Osteoblast (primary cell): ENCODE data around the gene RNF224. TPM values are rescaled to one million over a fixed set of nuclear protein-coding genes. Genes with fewer than 3 reads are reported as not detected.

ENCODE experiments used
- DNase-seq: peaks from one replicate; pipeline ENCODE4 v3.0.0; 2011; ENCODE audit warnings: low spot score, mixed read lengths; ENCODE audit not compliant: insufficient read length; ENCODE audit errors: missing footprints
- H2AFZ ChIP-seq: 2 replicates; pipeline ENCODE4 v1.6.0; 2011; ENCODE audit warnings: mild to moderate bottlenecking, low read length
- H3K27ac ChIP-seq: 2 replicates; pipeline ENCODE4 v1.5.1; 2011; ENCODE audit warnings: mild to moderate bottlenecking, low read depth, low read length, moderate library complexity
- H3K27me3 ChIP-seq: 2 replicates; pipeline ENCODE4 v1.6.0; 2012; ENCODE audit warnings: mild to moderate bottlenecking, control low read depth, inconsistent platforms, low read length, moderate library complexity; ENCODE audit not compliant: insufficient read depth
- H3K36me3 ChIP-seq: 2 replicates; pipeline ENCODE4 v1.5.1; 2011; ENCODE audit warnings: mild to moderate bottlenecking, low read length, control low read depth, moderate library complexity; ENCODE audit not compliant: insufficient read depth
- H3K4me1 ChIP-seq: 2 replicates; pipeline ENCODE4 v1.5.1; 2011; ENCODE audit warnings: mild to moderate bottlenecking, low read length, control low read depth, moderate library complexity; ENCODE audit not compliant: insufficient read depth
- H3K4me2 ChIP-seq: 2 replicates; pipeline ENCODE4 v1.6.0; 2011; ENCODE audit warnings: mild to moderate bottlenecking, low read length; ENCODE audit not compliant: insufficient read depth
- H3K4me3 ChIP-seq: fragments of 200-600 bp; sonication (generic); 3 replicates; pipeline ENCODE4 v1.5.1; 2012; ENCODE audit warnings: mild to moderate bottlenecking, low read length, inconsistent platforms; ENCODE audit not compliant: insufficient read depth
- H3K79me2 ChIP-seq: 2 replicates; pipeline ENCODE4 v1.6.0; 2012; ENCODE audit warnings: mild to moderate bottlenecking, low read length, control low read depth, inconsistent platforms; ENCODE audit not compliant: insufficient read depth
- H3K9me3 ChIP-seq: 2 replicates; pipeline ENCODE4 v1.5.1; 2011; ENCODE audit warnings: low read depth, low read length, control low read depth
- H4K20me1 ChIP-seq: 2 replicates; pipeline ENCODE4 v1.6.0; 2012; ENCODE audit warnings: mild to moderate bottlenecking, low read length, control low read depth; ENCODE audit not compliant: insufficient read depth
- total RNA-seq: library from RNA; depleted of rRNA; stranded (reverse); fragments of >200 nt; gene quantifications from 2 replicates; pipeline ENCODE4 v1.2.3, GENCODE V29; 2012
- TF ChIP-seq, protein P1 (sequence below): IDR thresholded peaks from 2 replicates; pipeline ENCODE4 v1.5.1; 2011; ENCODE audit warnings: mild to moderate bottlenecking, low read depth, low read length, moderate library complexity; ENCODE audit errors: extremely low read depth

Gene RNF224
- total RNA-seq, 1 donor: under 0.01 TPM

DNA sequence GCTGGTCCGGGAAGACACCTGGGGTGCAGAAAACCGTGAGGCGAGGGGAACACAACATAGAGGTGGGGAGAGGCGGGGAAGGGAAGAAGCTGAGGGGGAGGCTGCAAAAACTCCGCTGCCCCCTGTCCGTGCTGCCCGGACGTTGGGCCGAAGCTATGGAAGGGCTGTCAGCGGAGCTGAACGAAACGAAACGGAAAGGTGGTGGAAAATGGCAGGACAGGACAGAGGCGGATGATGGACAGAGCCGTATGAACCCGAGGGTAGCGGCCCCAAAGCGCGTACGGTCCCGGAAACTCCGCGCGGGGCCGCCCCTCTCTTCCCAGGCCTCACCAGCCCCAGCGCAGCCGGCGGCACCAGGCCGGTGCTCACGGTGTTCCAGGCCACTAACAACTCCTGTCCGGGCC is 39.2 kb upstream of the RNF224 start:
- H3K79me2 ChIP-seq: peaks cover 65% of the 10 kb centered on the region
- peaks cover 23% of the 10 kb centered on the region for H3K4me1 ChIP-seq
- TF ChIP-seq, protein P1, sequence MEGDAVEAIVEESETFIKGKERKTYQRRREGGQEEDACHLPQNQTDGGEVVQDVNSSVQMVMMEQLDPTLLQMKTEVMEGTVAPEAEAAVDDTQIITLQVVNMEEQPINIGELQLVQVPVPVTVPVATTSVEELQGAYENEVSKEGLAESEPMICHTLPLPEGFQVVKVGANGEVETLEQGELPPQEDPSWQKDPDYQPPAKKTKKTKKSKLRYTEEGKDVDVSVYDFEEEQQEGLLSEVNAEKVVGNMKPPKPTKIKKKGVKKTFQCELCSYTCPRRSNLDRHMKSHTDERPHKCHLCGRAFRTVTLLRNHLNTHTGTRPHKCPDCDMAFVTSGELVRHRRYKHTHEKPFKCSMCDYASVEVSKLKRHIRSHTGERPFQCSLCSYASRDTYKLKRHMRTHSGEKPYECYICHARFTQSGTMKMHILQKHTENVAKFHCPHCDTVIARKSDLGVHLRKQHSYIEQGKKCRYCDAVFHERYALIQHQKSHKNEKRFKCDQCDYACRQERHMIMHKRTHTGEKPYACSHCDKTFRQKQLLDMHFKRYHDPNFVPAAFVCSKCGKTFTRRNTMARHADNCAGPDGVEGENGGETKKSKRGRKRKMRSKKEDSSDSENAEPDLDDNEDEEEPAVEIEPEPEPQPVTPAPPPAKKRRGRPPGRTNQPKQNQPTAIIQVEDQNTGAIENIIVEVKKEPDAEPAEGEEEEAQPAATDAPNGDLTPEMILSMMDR: no peak
- H4K20me1 ChIP-seq: peaks cover 26% of the 10 kb centered on the region
- H3K4me3 ChIP-seq: peak overlapping the region; percentile 97
- peaks cover 30% of the 10 kb centered on the region for H3K36me3 ChIP-seq
- H3K9me3 ChIP-seq: no peaks in the 10 kb centered on the region
- no peaks in the 10 kb centered on the region for H3K27me3 ChIP-seq
- H2AFZ ChIP-seq: peak overlapping the region; percentile 94
- peak overlapping the region; percentile 88 for H3K27ac ChIP-seq
- H3K4me2 ChIP-seq: peak overlapping the region; percentile 93
- no peak for DNase-seq

DNA sequence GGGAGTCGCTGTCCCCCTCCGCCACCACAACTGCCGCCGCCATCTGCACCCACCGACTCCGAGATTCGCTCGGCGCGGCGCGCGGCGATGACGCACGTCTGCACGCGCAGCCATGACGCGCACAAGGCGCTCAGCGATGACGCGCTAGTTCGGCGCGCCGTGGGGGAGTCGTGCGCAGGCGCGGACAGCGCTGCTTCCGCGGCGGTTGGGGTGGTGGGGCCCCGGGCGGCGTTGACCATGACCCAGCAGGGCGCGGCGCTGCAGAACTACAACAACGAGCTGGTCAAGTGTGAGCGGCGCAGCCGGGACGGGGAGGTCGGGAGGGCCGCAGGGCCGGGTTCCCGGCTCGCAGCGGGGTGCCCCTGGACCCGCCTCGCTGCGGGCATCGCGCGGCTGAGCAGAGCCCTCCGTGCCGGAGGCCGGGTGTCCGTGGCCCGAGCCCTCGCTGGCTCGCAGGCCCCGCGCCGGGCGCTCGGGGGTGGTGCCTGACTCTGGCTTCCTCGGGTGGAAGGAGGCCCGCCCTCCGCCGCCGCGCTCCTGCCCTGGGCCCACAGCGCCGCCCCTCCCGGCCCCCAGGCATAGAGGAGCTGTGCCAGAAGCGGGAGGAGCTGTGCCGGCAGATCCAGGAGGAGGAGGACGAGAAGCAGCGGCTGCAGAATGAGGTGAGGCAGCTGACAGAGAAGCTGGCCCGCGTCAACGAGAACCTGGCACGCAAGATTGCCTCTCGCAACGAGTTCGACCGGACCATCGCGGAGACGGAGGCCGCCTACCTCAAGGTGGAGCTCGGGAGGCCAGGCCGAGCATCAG is 38.6 kb upstream of the RNF224 start, which contains the start of the genes ANAPC2 and SSNA1:
Gene ANAPC2 (minus strand): TSS at position 71 of the 807 bp plus-strand sequence. CDS start 28 bp downstream, at position 43.
Gene SSNA1 (plus strand): TSS at position 187 of the 807 bp plus-strand sequence. CDS start 51 bp downstream, at position 238.
- peaks cover 32% of the 10 kb centered on the region for H4K20me1 ChIP-seq
- TF ChIP-seq, protein P1: peak; percentile 46
- H3K36me3 ChIP-seq: peaks cover 24% of the 10 kb centered on the region

DNA sequence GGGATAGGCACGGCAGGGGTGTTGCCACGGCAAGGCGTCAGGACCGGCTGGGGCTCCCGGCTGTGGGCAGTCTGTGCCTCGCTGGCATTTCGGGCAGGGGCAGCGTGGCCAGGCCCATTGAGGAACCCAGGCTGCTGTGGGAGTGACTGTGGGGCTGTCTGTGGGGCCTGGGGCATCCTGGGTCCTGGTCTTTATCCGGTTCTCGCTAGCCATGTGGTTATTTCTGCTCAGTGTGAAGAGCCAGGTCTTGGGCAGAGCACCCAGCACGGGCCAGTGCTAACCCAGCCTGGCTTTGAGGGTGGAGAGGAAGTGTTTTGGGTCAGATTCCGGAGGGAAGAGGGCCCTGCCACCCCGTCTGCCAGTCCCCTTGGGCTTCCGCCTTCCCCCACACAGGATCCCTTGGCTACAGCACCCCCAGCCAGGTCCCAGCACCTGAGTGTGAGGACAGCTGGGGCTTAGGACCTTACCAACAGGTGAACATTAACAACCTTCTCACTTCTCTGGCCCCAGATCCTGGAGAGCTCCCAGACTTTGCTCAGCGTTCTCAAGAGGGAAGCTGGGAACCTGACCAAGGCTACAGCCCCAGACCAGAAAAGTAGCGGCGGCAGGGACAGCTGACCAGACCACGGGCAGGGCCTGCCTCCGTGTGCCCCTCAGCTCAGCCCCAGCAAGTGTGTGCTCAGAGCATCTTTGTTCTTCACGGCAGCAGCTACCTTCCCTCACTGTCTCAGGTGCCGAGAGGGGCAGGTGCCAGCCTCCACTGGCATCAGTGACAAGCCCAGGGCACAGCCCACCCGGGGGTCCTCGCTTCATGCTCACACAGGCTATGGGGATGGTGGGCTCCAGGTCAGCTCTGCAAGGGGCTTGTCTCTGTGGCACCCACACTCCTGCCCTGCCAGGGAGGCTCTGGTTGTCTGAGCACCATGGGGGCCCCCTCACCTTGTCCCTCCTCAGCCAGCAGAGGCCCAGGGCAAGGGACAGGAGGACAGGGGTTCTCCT is 37.7 kb upstream of the RNF224 start:
- H4K20me1 ChIP-seq: peaks cover 38% of the 10 kb centered on the region
- H3K4me2 ChIP-seq: peak overlapping the region; percentile 93
- peak; percentile 97 for DNase-seq
- no peaks in the 10 kb centered on the region for H3K27me3 ChIP-seq
- TF ChIP-seq, protein P1: no peak
- H2AFZ ChIP-seq: peak overlapping the region; percentile 72
- H3K79me2 ChIP-seq: peaks cover 80% of the 10 kb centered on the region
- H3K36me3 ChIP-seq: peaks cover 17% of the 10 kb centered on the region
- H3K27ac ChIP-seq: peak overlapping the region; percentile 88
- peak overlapping the region; percentile 97 for H3K4me3 ChIP-seq
- H3K9me3 ChIP-seq: no peaks in the 10 kb centered on the region
- H3K4me1 ChIP-seq: peaks cover 23% of the 10 kb centered on the region

More for the DNA sequence above, 38.6 kb upstream of the RNF224 start, which contains the start of the genes ANAPC2 and SSNA1:
- Histone ChIP-seq H3K9me3 (no peaks in the 10 kb centered on the region), H3K79me2 (peaks cover 71% of the 10 kb centered on the region), H3K4me1 (peaks cover 23% of the 10 kb centered on the region), H3K4me3 (peak within 1 kb of the TSS; percentile 97), H3K4me2 (peak within 1 kb of the TSS; percentile 93), H2AFZ (peak within 1 kb of the TSS; percentile 94), H3K27me3 (no peaks in the 10 kb centered on the region), H3K27ac (peak within 1 kb of the TSS; percentile 88)
- peak; percentile 100 for DNase-seq
